ENCODE data around the gene TOGARAM2.

- TF ChIP-seq TAF1 (IDR thresholded peaks at IDR 0.05; ENCODE audit: low read depth, low read length) (no peak), POLR2AphosphoS5 (IDR thresholded peaks at IDR 0.05; ENCODE audit: low read depth, low read length) (no peak), POLR2A (IDR thresholded peaks at IDR 0.05; ENCODE audit: low read depth, low read length) (no peak), PAX5 (IDR thresholded peaks at IDR 0.05; ENCODE audit: insufficient read depth, low read length, severe bottlenecking) (no peak), POU2F2 (IDR thresholded peaks at IDR 0.05; ENCODE audit: low read depth, low read length) (no peak)
Measured at GRCh38 chr2:29064346-29064715, 83.2 kb downstream of the TOGARAM2 start.

All from GM12891 (cell line).